ENCODE measurements around the gene NIN.

DNA sequence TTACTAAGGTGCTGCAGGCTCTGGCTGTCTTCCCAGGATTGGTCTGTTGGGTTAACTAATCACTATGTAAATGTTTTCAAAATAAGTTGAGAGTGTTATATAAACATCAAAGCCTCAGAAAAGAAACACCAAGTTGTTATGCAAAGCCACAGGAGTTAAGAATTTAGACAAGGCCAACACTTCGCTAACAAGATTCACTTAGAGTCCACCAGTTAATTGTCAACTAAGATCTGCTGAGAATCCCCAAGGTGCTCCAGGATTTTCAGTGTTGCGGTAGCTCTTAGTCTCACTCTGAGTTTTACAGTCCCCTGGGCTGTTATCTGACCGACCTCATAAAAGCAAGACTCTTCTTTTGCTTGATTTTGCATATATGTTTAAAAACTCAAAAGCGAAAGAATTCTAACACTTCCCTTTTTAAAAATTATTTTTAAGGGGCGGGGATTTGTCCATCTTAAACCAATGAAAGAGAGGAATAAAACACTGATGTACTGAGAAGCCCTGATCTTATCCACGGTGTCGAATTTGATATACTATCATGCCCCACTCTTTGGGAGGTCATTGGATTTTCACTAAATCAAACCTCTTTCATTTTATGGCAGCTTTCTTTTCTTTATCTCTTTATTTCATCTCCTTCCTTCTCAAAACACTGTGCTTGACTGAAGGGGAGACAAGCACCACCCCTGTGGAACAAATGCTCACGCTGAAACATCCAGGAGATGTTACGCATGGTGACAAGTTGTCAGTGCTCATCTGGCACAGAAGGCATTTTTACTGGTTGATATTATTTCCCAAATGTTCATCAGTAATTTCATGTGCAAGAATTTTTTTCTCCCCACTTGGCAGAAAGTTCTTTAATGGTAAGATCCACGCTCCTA lies 7.0 kb downstream of the NIN start:
- TF ChIP-seq, protein P1, sequence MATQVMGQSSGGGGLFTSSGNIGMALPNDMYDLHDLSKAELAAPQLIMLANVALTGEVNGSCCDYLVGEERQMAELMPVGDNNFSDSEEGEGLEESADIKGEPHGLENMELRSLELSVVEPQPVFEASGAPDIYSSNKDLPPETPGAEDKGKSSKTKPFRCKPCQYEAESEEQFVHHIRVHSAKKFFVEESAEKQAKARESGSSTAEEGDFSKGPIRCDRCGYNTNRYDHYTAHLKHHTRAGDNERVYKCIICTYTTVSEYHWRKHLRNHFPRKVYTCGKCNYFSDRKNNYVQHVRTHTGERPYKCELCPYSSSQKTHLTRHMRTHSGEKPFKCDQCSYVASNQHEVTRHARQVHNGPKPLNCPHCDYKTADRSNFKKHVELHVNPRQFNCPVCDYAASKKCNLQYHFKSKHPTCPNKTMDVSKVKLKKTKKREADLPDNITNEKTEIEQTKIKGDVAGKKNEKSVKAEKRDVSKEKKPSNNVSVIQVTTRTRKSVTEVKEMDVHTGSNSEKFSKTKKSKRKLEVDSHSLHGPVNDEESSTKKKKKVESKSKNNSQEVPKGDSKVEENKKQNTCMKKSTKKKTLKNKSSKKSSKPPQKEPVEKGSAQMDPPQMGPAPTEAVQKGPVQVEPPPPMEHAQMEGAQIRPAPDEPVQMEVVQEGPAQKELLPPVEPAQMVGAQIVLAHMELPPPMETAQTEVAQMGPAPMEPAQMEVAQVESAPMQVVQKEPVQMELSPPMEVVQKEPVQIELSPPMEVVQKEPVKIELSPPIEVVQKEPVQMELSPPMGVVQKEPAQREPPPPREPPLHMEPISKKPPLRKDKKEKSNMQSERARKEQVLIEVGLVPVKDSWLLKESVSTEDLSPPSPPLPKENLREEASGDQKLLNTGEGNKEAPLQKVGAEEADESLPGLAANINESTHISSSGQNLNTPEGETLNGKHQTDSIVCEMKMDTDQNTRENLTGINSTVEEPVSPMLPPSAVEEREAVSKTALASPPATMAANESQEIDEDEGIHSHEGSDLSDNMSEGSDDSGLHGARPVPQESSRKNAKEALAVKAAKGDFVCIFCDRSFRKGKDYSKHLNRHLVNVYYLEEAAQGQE (IDR thresholded peaks at IDR 0.05; ENCODE audit: insufficient read depth in 1 of 2, low read depth in 2 of 2, low read length in 2 of 2): no peak
- no peak for TF ChIP-seq TAF1 (IDR thresholded peaks at IDR 0.05; ENCODE audit: borderline replicate concordance, insufficient read depth, low read length)
- no peak for TF ChIP-seq FOXP2 (optimal IDR thresholded peaks at IDR 0.05; ENCODE audit: borderline replicate concordance, extremely low read depth, extremely low read length, insufficient read depth)
- no peak for TF ChIP-seq POLR2AphosphoS5 (IDR thresholded peaks at IDR 0.05; ENCODE audit: low read depth, low read length)

All from PFSK-1 (cell line).